ENCODE results near the gene AKR1C8.

DNA sequence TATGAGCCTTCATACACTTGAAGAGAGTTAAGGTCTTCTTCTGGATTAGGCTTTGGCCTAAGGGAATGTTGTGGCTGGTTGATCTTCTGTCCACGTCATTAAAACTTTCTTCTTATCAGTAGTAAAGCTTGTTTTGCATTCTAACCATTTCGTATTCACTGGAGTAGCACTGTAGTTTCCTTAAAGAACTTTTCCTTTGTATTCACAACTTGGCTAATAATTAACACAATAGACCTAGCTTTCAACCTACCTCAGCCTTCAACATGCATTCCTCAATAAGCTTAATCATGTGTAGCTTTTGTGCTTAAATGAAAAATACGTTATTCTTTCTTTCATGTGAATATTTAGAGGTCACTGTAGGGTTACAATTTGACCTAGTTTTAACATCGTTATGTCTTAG, 42.8 kb downstream of the AKR1C8 start:
- TF ChIP-seq CTCF (IDR thresholded peaks at IDR 0.05; ENCODE audit: borderline replicate concordance, extremely low read depth, low read length, poor library complexity, severe bottlenecking) (no peak), EZH2 (IDR thresholded peaks at IDR 0.05; ENCODE audit: borderline replicate concordance, low read depth, low read length, severe bottlenecking) (no peak)

Measured in DND-41 (cell line).